Prostate gland (tissue), 2 donors: ENCODE measurements around the gene LARGE1.

Experiments
- POLR2A ChIP-seq: fragments of 450-650 bp; IDR thresholded peaks from one replicate; pipeline ENCODE4 v1.6.1; 2016; ENCODE audit warnings: antibody characterized with exemption, mild to moderate bottlenecking
- POLR2AphosphoS5 ChIP-seq: sonication (generic); formaldehyde crosslinking; IDR thresholded peaks from one replicate; pipeline ENCODE4 v1.6.1; 2017; ENCODE audit warnings: antibody characterized with exemption
- TF ChIP-seq, protein P1 (sequence below), 4 experiments: fragments of 200-600 bp in 2 of 4; fragments of 450-650 bp in 2 of 4; sonication (generic) in 2 of 4; IDR thresholded peaks; 1 replicate in 3 of 4; 2 replicates in 1 of 4; pipeline ENCODE4 v1.5.1; 2016 to 2019; ENCODE audit warnings: antibody characterized with exemption in 4 of 4, mild to moderate bottlenecking in 2 of 4, moderate library complexity in 2 of 4

DNA sequence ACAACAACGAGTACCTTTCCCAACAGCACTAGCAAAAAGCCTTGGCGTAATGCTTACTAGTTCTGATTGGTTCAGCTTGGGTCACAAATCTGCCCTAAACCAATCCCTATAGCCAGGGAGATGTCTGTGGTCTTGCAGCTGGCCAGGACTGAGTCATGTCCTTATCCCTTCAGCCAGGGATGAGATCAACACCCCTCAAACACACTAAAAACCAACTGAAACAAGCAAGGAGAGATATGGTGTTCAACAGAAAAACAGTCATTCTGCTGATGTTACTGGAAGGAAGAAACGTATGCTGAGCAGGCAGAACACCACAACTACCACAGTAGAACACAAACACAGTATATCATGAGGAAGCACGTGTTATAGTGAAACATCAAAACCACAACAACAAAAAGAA lies 375.6 kb downstream of the LARGE1 start:
- TF ChIP-seq, protein P1, sequence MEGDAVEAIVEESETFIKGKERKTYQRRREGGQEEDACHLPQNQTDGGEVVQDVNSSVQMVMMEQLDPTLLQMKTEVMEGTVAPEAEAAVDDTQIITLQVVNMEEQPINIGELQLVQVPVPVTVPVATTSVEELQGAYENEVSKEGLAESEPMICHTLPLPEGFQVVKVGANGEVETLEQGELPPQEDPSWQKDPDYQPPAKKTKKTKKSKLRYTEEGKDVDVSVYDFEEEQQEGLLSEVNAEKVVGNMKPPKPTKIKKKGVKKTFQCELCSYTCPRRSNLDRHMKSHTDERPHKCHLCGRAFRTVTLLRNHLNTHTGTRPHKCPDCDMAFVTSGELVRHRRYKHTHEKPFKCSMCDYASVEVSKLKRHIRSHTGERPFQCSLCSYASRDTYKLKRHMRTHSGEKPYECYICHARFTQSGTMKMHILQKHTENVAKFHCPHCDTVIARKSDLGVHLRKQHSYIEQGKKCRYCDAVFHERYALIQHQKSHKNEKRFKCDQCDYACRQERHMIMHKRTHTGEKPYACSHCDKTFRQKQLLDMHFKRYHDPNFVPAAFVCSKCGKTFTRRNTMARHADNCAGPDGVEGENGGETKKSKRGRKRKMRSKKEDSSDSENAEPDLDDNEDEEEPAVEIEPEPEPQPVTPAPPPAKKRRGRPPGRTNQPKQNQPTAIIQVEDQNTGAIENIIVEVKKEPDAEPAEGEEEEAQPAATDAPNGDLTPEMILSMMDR (IDR thresholded peaks at IDR 0.05), result no peak
- TF ChIP-seq POLR2A (no peak), POLR2AphosphoS5 (no peak)
